ENCODE measurements around the gene ZMIZ1. TPM values are rescaled to one million over a fixed set of nuclear protein-coding genes. Genes with fewer than 3 reads are reported as not detected.

ZMIZ1 gene
- total RNA-seq, 6 donors from 2014 or later, result 51.0 to 99.2 (median 91.8) TPM

DNA sequence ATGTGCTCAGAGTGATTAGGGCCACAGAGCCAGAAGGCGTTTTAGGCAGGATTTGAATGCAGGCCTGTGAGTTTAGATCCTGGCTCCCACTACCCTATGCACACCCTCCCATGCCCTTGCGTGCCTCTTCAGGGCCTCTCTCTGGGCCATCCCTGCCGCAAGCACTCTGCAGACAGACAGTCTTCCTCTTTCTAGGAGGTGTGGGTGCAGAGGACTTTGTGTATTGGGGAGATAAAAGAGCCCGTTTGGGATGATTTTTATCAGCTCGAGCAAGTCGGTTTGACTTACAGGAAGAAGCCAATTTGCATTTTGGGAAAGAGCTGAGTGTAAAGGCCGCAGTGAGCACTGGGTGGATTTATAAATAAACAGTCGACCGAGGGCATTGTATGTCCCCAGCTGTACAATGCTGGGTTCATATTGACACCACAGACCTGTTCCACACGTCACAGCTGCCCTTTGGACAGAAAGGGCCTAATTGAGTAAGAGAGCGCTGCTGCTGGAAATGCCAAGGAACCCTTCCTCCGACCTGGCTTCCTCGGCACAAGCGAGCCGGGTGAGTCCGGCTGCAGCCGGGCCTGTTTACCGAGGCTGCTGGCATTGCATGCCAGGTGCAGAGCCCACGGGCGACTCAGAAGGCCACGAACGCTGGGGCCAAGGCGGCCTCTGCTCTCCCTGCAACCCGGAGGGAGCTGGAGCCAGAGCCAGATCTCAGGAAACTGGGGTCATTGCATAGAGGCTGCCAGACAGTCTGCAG lies 25.1 kb downstream of the ZMIZ1 start:
- peak overlapping the region in 1 of 4 donors; percentile 3 for H3K4me3 ChIP-seq

DNA sequence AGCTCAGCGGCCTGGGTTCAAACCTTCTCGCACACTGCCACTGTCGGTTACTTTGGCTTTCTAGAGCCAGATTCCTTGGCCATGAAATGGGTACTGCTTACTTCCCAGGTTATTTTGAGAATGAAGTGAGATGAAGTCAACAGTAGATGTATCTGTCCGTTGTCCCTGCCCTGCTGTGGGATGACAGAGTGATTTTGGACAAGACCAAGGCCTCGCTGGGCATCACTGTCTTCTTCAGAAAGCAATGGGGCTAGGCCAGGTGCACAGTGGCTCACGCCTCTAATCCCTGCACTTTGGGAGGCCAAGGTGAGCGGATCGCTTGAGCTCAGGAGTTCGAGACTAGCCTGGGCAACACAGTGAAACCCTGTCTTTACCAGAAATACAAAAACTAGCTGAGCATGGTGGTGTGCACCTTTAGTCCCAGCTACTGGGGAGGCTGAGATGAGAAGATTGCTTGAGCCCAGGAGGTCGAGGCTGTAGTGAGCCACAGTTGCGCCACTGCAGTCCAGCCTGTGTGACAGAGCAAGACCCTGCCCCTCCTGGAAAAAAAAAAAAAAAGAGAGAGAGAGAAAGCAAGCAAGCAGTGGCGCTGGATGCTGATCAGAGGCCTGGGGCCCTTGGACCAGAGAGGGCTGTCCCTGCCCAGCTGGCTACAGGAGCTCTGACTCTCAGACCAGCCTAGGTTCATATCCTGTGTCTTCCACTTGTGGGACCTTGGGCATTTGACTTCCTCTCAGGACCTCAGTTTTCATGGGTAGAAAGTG lies 25.8 kb downstream of the ZMIZ1 start:
- 65 to 71% methylated on average over 9 to 12 of the region's 12 CpGs for WGBS, 2 donors
- no peaks in the 10 kb centered on the region for H3K9me3 ChIP-seq
- DNase-seq, result no peak
- H3K4me3 ChIP-seq, result peak overlapping the region in 1 of 4 donors; percentile 3
- ATAC-seq (ENCODE audit: low FRiP score in 2 of 2), result no peak
- H3K27ac ChIP-seq, result peak overlapping the region; percentile 60 to 83 (median 78)
- peaks cover 78 to 96% (median 82%) of the 10 kb centered on the region in 4 donors for H3K4me1 ChIP-seq
- TF ChIP-seq POLR2A (IDR thresholded peaks at IDR 0.05) (no peak), POLR2AphosphoS5 (IDR thresholded peaks at IDR 0.05) (no peak), EP300 (IDR thresholded peaks at IDR 0.05) (no peak)
- TF ChIP-seq, protein P1, sequence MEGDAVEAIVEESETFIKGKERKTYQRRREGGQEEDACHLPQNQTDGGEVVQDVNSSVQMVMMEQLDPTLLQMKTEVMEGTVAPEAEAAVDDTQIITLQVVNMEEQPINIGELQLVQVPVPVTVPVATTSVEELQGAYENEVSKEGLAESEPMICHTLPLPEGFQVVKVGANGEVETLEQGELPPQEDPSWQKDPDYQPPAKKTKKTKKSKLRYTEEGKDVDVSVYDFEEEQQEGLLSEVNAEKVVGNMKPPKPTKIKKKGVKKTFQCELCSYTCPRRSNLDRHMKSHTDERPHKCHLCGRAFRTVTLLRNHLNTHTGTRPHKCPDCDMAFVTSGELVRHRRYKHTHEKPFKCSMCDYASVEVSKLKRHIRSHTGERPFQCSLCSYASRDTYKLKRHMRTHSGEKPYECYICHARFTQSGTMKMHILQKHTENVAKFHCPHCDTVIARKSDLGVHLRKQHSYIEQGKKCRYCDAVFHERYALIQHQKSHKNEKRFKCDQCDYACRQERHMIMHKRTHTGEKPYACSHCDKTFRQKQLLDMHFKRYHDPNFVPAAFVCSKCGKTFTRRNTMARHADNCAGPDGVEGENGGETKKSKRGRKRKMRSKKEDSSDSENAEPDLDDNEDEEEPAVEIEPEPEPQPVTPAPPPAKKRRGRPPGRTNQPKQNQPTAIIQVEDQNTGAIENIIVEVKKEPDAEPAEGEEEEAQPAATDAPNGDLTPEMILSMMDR (IDR thresholded peaks at IDR 0.05), result no peak
- no peaks in the 10 kb centered on the region for H3K27me3 ChIP-seq
- no peaks in the 10 kb centered on the region for H3K36me3 ChIP-seq

More for the DNA sequence above, 25.1 kb downstream of the ZMIZ1 start:
- H3K36me3 ChIP-seq, result no peaks in the 10 kb centered on the region
- H3K9me3 ChIP-seq, result no peaks in the 10 kb centered on the region
- ATAC-seq (ENCODE audit: low FRiP score in 2 of 2) (peak; percentile 42 to 69), DNase-seq (peak in 1 of 2 donors; percentile 87)
- peak overlapping the region; percentile 60 to 83 (median 78) for H3K27ac ChIP-seq
- H3K4me1 ChIP-seq, result peaks cover 79 to 96% (median 86%) of the 10 kb centered on the region in 4 donors
- peak in 1 of 4 donors; percentile 31 for TF ChIP-seq POLR2A (IDR thresholded peaks at IDR 0.05)
- peak; percentile 86 to 87 for TF ChIP-seq POLR2AphosphoS5 (IDR thresholded peaks at IDR 0.05)
- TF ChIP-seq EP300 (IDR thresholded peaks at IDR 0.05), result peak in 3 of 4 donors; percentile 74 to 94 (median 89)
- TF ChIP-seq, protein P1 (IDR thresholded peaks at IDR 0.05), result peak in 1 of 6 experiments; percentile 23
- no peaks in the 10 kb centered on the region for H3K27me3 ChIP-seq
- WGBS, 2 donors, result 20% methylated on average over 11 to 24 of the region's 24 CpGs

DNA sequence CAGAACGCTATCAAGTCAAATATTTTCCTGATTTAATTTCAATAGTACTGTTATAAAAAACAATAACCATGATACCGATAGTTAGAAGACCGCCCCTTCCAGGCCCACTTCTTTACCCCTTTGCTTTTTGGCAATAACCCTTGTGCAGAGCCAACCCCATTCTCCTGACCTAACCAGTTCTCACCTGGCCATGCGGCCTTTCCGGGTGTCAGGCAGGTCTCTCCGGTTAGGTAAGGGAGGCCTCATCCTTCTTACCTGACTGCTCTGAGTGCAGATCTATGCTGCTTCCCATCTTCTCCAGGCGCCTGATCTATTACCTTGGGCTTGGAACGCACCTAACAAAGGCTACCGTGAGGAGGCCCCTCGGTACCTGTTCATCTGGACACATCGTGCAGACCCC lies 26.6 kb downstream of the ZMIZ1 start:
- H3K27ac ChIP-seq, result peak overlapping the region; percentile 60 to 83 (median 78)
- no peaks in the 10 kb centered on the region for H3K36me3 ChIP-seq
- WGBS, 2 donors, result 88 to 92% methylated on average over 11 of the region's 11 CpGs
- ATAC-seq (ENCODE audit: low FRiP score in 2 of 2), result no peak
- H3K4me3 ChIP-seq, result no peak overlapping the region
- H3K9me3 ChIP-seq, result no peaks in the 10 kb centered on the region
- no peak for DNase-seq
- TF ChIP-seq, protein P1 (IDR thresholded peaks at IDR 0.05), result no peak
- no peak for TF ChIP-seq EP300 (IDR thresholded peaks at IDR 0.05)
- TF ChIP-seq POLR2AphosphoS5 (IDR thresholded peaks at IDR 0.05), result no peak
- no peak for TF ChIP-seq POLR2A (IDR thresholded peaks at IDR 0.05)
- H3K4me1 ChIP-seq, result peaks cover 75 to 96% (median 81%) of the 10 kb centered on the region in 4 donors
- H3K27me3 ChIP-seq, result no peaks in the 10 kb centered on the region

DNA sequence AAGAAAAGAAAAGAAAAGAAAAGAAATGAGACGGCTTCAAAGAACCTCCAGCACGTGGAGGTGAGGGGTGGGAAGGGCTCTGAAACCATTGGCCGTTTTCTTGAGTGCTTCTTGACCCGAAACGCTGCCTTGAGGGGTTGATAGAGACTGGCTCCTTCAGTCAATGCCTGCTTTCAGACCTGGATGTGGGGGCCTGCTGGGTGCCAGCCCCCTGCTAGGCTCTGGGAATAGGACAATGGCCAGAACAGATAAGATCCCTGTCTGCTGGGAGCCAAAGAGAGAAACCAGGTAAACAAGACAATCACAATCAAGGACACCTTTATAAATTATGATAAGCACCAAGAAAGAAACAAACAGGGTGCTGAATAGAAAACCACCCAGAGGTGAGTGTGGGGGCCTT lies 27.7 kb downstream of the ZMIZ1 start:
- no peaks in the 10 kb centered on the region for H3K36me3 ChIP-seq
- peak overlapping the region in 3 of 4 donors; percentile 5 to 21 (median 8) for H3K27ac ChIP-seq
- DNase-seq (no peak), ATAC-seq (ENCODE audit: low FRiP score in 2 of 2) (no peak)
- peaks cover 75 to 96% (median 81%) of the 10 kb centered on the region in 4 donors for H3K4me1 ChIP-seq
- H3K27me3 ChIP-seq, result no peaks in the 10 kb centered on the region
- WGBS, 2 donors, result 76 to 86% methylated on average over 5 of the region's 5 CpGs
- no peak overlapping the region for H3K4me3 ChIP-seq
- TF ChIP-seq EP300 (IDR thresholded peaks at IDR 0.05) (no peak), POLR2A (IDR thresholded peaks at IDR 0.05) (no peak)
- H3K9me3 ChIP-seq, result no peaks in the 10 kb centered on the region
